Kidney capillary endothelial cell (primary cell): ENCODE results near the gene ATG9A.
"Not testable (repeated sequence)": the region's sequence is repeated elsewhere in the genome, so short reads cannot be mapped to it uniquely, and the experiment has no call there.

Experiments
- DNase-seq: peaks from one replicate; pipeline ENCODE4 v3.0.0-alpha.2; 2018; ENCODE audit warnings: low spot score

The ATG9A gene, protein sequence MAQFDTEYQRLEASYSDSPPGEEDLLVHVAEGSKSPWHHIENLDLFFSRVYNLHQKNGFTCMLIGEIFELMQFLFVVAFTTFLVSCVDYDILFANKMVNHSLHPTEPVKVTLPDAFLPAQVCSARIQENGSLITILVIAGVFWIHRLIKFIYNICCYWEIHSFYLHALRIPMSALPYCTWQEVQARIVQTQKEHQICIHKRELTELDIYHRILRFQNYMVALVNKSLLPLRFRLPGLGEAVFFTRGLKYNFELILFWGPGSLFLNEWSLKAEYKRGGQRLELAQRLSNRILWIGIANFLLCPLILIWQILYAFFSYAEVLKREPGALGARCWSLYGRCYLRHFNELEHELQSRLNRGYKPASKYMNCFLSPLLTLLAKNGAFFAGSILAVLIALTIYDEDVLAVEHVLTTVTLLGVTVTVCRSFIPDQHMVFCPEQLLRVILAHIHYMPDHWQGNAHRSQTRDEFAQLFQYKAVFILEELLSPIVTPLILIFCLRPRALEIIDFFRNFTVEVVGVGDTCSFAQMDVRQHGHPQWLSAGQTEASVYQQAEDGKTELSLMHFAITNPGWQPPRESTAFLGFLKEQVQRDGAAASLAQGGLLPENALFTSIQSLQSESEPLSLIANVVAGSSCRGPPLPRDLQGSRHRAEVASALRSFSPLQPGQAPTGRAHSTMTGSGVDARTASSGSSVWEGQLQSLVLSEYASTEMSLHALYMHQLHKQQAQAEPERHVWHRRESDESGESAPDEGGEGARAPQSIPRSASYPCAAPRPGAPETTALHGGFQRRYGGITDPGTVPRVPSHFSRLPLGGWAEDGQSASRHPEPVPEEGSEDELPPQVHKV

DNA sequence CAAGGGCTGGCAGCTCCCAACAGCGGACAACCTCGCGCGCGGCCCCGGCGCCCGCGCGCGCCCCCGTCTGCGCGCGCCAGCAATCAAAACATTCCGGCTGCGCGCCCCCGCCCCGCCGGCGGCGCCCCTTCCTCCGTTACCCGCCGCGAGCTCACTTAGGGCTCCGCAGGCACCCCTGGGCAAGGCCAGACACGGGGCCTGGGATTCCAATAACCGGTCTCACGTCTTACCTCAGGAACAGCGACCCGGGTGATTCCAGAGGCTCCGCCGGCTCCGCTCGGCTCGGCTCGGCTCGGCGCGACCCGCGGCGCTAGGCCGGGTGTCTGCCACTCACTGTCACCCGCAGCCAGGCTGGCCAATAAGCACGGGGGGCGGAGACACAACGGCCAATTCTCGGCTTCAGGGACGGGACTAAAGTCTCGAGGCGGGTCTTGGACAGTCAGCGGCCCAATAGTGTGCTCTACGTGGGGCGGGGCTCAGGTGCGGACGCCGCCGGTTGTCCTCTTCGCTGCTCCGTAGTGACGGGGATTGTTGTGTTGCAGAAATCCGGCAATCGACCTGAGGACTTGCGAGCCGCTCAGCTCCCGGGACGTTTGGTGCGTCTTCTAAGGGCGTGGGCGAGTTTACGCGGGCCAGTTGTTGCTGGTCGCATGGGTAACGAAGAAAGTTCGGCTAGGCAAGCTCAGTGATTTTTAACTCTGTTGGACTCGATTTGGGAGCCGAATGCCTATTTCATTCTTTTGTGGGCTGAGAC, at the start of gene ATG9A, which contains the start of gene ANKZF1:
Gene ATG9A, minus strand, starts transcription at position 332 of the 754 bp plus-strand sequence. CDS start 1,612 bp downstream, outside the sequence.
Gene ANKZF1, plus strand, starts transcription at position 502 of the 754 bp plus-strand sequence. CDS start 452 bp downstream, outside the sequence.
- DNase-seq: peak; percentile 97

DNA sequence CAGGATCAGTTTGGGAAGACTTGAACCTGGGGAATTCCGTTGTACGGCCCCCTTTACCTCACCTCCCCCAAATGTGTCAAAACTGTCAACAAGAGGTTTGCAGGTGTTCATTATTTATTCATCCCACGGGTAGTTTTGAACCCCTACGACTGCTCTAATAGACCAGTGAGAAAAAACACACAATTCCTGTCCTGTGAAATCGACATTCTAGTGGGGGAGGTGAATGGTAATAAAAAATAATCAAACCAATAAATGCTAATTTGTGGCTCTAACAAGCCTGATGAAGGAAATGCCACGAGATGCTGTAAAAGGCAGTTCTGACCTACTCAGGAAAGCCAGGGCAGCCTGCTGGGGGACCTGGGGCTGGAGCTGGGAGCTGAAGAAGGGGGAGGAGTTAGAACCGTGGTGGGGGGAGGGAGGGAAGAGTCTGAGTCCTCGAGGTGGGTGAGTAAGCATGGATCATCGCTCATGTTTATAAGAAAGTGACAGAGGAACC, 49.3 kb upstream of the ATG9A start:
- DNase-seq: no peak

DNA sequence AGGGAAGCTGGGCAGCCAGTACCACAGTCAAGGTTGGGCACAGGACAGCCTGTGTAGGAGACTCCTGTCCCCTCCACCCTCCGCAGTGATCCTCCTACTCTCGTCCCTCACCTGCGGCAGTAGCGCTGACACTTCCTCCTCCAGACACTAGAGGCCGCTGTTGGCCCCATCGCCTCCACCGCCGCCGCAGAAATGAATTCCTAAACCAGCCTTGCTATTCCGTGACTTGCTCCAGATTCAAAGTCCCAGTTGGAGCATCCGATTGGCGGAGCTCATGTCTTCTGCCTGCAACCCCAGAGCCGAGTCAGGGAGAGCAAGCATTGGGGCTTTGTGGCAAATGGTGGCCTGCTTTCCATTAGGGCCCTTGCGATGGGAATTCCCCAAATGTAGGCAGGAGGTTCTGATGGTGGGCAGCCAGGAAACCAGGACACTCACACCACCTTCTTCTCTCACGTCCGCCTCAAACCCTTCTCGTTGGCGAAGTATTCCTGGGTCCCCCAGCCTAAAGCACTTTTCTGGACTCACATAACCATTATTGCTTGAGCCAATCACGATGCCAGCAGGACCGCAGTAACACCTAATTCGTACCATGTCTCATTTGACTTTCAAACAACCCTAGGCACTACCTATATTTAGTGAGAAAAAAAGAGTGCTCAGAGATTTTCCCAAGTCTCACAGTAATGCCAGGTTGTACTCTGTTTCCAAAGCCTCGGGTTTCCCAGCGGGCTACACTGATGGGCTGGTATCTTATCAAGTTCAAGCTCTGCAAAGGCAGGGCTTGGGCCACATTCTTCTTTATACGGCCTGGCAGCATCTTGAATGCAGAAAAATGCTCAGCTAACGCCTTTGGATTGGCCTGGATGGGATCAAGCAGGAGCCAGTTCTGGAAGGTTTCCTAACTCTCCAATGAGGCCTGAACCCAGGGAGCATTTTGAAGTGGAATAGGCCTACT, 48.5 kb upstream of the ATG9A start:
- peak; percentile 71 for DNase-seq

DNA sequence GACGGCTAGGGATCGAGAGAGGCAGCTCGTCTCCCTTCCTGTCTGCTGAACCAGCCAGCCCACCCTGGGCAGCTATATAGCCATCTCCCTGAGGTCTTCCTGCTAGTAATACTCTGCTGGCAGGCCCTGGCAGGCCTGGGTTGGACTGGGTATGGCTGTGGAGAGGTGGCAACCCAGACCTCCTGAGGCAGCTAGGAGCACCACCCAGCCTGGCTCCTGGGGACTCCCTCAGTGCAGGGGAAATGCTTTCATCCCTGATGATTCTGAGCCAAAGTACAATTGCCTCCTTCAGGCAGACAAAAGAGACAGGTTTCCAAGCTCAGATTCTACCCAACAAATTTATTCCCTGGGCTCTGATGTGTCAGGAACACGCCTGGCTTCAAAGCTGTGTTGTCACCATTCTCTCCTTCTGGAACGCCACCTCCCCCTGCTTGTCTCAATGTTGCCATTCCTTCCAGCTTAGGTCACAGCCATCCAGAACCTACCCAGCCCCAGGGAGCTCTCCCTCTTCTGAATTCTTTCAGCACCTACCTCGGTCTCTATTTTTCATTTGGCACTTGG, 45.0 kb upstream of the ATG9A start:
- peak; percentile 38 for DNase-seq

DNA sequence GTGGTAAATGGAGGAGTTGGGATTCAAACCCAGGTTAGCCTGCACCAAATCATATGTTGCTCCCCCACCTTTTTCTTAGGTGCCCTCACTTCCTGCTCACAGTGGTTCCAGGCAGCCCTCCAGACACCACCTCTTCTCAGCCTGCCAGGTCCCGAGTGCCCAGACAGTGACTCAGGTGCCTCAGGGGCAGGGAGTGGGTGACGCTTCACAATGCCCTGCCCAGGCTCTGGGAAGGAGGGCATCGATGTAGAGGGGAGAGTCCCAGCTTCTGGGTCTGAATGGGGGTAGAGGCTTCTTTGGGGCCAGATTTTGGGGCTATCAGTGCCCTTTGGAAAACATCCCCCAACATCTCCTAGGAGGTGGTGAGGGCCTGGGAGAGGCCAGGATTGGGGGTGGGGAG, 44.5 kb upstream of the ATG9A start:
- no peak for DNase-seq

DNA sequence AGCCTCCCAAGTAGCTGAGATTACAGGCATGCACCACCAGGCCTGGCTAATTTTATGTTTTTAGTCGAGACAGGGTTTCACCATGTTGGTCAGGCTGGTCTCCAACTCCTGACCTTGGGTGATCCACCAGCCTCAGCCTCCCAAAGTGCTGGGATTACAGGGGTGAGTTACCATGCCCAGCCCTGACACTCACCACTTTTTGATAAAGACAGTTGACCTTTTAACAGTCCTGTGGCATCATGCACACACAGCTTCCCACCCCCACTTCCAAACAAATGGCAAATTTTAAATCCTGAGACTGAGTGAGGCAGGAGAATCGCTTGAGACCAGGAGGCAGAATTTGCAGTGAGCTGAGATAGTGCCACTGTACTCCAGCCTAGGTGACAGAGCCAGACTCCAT, 43.6 kb upstream of the ATG9A start:
- no peak for DNase-seq

DNA sequence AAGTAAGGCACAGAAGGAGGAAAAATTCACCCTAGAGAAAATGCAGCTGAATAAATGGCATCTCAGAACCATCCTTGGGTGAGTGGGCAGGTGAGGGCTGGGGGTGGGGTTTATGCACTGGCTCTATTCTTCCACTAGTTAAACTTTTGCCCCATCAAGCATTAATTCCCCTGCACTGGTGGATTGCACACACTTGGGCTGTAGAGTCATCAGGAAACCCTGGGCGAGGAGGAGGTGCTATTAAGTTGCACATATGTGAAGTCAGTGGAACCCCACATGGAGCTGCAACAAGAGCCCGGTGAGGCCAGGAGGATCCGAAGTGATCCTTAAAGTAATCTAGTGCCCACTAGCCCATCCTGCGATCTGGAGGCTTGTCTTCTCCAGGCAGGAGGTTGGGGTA, 42.9 kb upstream of the ATG9A start:
- no peak for DNase-seq

DNA sequence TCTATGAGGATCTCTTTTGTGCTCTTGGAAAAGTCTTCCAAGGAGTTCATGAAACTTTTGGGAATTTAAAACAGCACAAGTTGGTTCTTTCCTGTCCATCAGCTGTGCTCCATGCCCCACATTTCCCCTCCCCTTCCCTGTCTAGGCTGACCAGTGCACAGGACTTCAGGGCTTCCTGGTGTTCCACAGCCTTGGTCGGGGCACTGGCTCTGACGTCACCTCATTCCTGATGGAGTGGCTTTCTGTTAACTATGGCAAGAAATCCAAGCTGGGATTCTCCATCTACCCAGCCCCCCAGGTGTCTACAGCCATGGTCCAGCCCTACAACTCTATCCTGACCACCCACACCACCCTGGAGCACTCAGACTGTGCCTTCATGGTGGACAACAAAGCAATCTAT, 41.6 kb upstream of the ATG9A start:
- no peak for DNase-seq

DNA sequence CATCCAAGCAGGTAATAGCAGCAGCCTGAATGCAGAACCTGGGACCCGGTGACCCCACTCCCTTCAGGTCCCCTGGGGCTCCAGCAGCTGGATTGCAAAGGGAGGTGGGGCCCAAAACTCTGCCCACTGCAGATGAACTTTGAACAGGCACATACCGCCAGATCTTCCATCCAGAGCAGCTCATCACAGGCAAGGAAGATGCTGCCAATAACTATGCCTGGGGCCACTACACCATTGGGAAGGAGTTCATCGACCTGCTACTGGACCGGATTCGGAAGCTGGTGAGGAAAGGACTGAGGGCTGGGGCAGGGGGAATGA, 40.6 kb upstream of the ATG9A start:
- no peak for DNase-seq

DNA sequence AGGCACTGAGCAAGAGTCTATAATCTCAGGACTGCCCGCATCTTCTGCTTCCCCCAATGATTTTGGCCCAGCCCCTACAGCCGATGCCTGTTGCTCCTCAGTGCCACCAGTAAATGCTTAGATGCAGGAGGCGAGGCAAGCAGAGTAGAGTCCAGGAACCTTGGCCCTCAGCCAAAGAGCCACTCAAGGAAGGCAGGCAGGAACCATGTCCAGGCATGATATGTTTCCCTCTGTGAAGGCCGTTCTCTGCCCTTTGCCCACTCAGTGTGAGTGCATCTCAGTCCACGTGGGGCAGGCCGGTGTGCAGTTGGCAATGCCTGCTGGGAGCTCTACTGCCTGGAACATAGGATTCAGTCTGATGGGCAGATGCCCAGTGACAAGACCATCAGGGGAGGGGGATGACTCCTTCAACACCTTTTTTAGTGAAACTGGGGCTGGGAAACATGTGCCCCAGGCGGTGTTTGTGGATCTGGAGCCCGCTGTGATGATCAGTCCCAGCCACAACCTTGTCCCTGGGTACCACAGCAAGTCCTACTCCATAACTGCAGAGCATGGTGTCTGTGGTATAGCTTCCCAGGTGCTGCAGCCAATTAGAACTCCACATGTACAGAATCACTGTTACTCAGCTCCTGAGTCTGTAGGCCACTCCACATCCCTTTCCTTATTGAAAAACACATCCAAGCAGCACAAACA, 40.1 kb upstream of the ATG9A start:
- no peak for DNase-seq

DNA sequence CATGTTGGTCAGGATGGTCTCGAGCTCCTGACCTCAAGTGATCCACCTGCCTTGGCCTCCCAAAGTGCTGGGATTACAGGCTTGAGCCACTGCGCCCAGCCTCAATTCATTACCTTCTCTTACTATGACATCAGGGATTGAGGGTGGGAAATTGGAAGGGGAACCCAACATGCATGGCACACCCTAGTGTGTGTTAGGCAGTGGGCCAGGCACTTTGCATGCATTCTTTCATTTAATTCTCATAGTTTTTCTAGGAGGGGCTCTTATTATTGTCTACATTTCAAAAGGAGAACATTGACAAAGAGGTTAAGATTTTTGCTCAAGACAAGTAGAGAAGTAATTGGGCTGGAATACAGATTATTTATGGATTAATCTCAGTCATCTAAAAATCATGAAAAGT, 38.9 kb upstream of the ATG9A start:
- no peak for DNase-seq

DNA sequence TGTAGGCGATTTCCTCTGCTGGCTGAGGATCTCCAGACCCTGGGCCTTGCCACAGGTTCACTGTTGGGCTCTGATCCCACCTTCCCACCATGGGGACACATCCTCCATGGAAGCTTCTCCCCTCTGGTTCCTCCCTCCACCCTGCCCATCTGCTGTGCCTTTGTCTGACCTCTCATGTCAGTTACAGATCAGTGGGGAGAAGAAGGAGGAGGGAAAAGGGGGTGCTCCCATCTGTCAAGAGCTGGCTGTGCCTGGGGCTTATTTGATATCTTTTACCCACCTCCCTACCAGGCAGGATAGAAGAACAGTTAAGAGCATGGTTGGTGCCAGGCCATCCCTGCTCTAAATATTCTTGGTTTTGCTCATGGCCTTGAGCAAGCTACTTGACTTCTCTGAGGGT, 37.5 kb upstream of the ATG9A start:
- DNase-seq: no peak

DNA sequence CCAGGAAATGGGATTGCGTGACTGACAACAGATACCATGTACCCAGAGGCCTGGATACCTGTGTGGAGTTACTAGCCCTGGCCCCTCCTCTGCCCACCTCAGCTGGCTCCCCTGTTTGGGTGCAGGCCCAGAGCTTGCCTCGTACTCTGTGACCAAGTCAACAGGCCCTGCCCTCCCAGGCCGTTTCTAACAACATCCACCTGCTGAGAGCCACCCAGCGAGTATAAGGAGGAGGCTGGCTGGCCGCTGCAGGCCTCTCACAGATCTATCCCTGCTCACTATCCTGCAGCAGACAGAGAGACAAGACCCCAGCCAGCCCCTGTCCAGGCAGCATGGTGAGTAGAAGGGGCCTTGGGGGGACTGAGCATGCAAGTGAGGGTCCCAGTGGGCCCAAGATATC, 36.8 kb upstream of the ATG9A start:
- DNase-seq: no peak

DNA sequence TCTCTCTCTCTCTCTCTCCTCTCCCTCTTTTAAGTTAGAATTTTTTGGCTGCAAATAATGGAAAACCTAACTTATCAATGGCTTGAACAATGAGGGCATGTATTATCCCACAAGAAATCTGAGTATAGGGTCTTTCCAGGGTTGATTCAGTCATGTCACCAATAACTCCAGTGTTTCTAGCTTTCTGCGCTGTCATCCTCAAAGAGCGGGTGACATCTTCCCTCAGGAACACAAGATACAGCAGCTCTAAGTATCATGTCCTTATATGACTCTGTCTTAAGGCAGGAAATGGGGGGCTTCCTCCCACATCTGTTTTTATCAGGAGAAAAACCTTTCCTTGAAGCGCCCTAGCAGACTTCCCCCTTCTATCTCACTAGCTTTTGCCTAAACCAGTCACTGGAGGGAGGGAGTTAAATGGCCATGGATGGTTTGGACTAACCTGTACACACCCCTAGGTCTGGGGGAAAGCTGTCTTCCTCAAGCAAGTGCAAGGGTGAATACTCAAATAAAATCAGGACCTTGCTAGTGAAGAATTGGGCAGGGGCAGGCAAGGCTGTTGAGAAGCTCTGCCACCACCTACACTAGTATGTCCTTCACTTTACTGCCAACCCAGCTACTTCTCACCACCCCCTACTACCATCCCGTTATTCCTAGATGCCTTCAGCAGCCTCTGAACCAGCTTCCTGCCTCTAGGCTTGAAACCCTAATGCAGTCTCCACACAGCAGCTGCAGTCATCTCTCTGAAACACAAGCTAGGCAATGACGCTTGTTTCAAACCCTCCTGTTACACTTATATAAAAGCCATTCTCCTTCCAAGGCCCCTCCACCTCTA, 31.8 kb upstream of the ATG9A start:
- no peak for DNase-seq

DNA sequence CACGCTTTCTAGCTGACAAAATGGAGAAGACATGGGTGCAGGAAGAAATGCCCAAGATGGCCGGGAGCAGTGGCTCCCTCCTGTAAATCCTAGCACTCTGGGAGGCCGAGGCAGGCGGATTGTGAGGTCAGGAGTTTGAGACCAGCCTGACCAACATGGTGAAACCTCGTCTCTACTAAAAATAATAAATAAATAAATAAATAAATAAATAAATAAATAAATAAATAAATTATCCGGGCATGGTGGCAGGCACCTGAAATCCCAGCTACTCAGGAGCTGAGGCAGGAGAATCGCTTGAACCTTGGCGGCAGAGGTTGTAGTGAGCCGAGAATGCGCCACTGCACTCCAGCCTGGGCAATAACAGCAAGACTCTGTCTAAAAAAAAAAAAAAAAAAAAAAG, 29.5 kb upstream of the ATG9A start:
- not testable (repeated sequence) for DNase-seq

DNA sequence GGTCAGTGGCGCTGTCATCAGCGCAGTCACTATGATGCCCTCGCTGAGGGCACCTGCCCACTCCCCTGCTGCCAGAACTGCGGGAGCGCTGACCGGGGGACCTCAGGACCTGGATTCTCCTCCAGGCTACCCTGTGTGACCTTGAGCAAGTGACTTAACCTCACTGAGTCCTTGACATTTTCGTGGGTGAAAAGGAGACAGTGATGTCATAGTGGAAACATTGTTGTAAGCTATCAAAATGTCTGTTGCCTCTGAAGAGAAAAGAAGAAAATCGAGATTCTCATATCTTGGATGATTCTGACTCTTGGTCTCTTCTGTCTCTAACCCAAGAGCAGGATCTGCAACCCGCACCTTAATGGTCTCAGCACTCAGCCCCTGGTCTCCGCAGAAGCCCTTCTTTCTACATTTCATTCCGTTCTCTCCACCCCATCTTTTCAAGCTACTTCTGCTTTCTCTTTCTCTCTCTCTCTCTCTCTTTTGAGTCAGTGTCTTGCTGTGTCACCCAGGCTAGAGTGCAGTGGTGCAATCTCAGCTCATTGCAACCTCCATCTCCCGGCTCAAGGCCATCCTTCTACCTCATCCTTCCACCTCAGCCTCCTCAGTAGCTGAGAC, 25.3 kb upstream of the ATG9A start:
- DNase-seq: no peak

DNA sequence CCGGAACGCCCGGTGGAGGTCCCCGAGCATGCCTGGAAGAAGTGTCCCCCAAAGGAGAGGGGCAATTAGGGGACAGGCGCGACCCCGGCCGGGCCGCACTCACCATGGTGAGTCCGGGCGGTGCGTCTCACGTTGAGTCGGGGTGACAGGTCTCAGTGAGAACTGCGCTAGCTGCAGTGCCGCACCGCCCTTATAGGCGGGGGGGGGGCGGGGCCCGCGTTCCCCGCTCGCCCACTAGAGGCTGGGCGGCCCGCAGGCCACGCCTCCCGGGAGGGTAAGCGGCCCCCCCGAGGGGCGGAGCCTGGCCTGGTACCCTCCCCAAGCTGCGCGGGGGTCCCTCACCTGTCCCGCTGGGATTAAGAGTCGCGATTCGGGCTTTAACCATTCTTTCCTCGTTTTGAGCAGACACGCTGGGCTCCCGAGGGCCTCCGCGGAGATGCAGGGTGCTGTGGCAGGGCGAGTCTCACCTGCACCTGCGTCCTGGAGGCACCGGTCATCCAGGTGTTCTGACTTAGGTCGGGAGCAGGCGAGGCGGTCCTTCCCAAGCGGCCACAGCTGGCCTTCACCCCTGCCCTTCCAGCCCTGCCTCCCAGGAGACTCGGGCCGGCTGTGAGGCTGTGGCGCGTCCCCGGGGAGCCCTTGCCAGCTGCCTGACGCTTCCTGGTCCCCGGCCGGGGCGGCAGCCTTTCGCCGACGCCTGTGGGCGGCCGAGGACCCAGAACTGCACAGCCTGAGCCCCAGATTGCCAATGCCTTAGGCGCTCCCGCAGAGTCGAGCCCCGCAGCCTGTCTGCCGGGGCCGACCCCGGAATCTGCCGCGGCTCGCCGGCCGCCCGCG, 24.5 kb upstream of the ATG9A start, which contains the start of gene TUBA4A:
Gene TUBA4A, minus strand, starts transcription at position 166 of the 837 bp plus-strand sequence. Its CDS starts 60 bp downstream, at position 106.
- peak; percentile 63 for DNase-seq
